OCI-LY3 (cell line): ENCODE measurements around the gene TMEM135.

ENCODE experiments used
- CTCF ChIP-seq: fragments of 200-600, 300-600 bp; sonication (generic); IDR thresholded peaks from 2 replicates; pipeline ENCODE4 v1.5.1; 2014; ENCODE audit warnings: antibody characterized with exemption, low read length, low read depth
- EZH2phosphoT487 ChIP-seq: fragments of 200-600 bp; shearing (Covaris generic); IDR thresholded peaks from 2 replicates; pipeline ENCODE4 v1.6.1; 2018; ENCODE audit warnings: antibody characterized with exemption, mixed run types, low read depth

GRCh38 chr11:87330187-87330601, 292.5 kb downstream of the TMEM135 start:
- no peak for TF ChIP-seq CTCF
- TF ChIP-seq EZH2phosphoT487: no peak
